Suppressor macrophage treated with lipopolysaccharide for 1 hour (primary cell): Measurements from ENCODE around the gene CD8A.
A peak's percentile ranks its signal among the peaks of the same experiment; 100 is the strongest.
"Not testable (repeated sequence)": the region's sequence is repeated elsewhere in the genome, so short reads cannot be mapped to it uniquely, and the experiment has no call there.

Experiments used
- DNase-seq, 3 donors: peaks; one replicate each; pipeline ENCODE4 v3.0.0-alpha.2; 2020 to 2022

CD8A gene

DNA sequence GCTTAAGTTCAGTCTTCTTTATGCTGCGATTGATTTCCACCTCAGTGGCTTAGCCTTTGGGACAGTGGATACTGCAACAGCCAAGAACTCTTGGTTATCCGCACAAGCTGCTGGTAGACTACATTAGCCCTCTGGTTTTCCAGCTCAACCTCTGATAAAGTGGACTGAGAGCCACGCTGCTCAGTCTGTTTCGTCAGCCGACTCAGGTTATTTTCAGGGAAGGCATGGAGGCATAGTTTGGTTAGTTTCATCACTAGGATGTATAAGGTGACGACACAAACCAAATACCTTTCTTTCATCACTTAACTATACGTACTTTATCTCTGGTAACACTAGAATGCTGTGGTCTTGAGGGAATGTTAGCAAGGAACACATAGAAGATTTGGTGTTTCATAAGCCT, 14.2 kb downstream of the CD8A start:
- no peak for DNase-seq

DNA sequence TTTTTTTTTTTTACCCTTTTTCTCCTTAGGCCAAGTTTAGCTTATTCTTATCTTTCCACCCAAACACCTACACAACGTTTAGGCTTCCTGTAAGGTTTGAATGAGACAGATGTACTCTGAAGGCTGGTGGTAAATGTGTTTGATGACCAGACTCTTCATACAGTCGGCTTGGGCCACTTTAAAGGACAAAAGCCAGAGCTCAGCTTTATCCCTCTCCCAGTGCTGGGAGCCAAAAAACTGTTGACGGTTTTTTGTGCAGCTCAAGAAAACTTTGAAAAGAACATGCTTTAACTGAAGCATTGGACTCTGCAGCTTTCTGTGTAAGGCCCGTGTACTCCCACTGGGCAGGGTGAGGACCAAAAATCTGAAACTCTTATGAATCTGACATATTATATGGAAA, 15.4 kb downstream of the CD8A start:
- no peak for DNase-seq

DNA sequence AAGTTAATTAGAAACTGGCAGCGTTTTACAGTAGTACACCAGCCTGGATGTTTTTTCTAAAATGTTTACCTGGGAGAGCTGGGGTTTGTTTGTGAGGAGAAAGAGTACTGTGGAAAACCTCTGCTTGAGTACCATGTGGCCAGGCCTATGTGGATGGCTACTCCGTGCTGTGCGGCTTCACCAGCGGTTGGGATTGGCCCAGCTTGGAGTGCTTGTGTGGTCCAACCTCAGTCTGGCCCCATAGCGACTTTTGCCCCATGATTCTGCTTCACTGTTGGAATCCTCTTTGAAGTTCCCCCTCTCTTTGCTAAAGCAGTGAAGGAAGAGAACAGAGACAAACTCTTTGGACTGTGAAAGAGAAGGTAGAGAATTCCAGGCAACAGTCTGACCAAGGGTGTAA, 15.9 kb downstream of the CD8A start:
- DNase-seq: no peak

DNA sequence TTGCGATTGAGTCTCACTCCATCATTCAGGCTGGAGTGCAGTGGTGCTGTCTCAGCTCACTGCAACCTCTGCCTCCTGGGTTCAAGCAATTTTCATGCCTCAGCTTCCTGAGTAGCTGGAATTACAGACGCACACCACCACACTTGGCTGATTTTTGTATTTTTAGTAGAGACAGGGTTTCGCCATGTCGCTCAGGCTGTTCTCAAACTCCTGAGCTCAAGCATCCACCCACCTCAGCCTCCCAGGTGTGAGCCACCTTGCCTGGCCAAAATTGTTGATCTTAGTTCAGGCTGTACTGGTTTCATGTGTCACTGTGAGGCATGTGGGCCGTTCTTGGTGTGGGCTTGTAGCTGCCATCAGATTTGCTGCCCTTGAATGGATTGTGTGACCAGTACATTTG, 18.1 kb downstream of the CD8A start:
- no peak for DNase-seq

DNA sequence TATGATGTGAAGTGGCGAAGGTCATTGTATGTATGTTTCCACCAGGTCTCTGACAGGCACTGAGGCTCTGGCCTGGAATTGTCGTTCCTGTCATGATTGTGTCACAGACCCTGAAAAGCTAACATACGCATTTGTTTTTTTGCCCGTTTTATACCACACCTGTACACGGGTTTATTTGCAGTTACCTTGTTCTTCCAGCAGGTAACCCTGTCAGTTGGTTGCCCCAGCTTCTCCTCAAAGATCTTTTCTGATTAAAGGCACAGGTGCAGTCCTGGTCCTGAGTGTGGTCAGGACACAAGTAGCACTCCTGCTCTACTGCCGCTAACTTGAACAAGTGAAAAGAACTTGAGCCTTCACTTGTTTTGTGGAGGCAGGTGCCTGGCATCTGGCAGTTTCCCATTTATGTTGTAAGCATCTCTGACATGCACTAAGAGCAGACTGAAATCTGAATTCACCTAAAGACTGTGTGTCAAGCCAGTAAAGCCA, 19.9 kb downstream of the CD8A start:
- DNase-seq: no peak

DNA sequence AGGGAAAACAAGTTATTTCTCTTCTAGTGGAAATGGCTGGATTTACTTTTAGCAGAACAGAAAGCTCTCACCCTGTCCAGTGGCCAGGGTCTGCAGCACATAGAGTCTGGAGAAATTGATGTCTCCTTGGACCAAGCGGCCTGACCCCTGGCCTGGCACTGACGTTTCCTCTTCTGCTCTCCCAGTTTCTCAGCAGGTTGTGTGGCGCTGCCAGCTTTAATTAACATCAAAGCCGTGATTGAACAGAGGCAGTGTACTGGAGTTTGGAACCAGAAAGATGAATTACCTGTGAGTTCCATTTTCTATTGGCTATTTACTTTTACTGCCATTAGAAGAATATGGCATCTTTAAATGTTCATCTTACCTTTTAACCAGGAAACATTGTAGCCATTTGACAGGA, 20.9 kb downstream of the CD8A start:
- no peak for DNase-seq

DNA sequence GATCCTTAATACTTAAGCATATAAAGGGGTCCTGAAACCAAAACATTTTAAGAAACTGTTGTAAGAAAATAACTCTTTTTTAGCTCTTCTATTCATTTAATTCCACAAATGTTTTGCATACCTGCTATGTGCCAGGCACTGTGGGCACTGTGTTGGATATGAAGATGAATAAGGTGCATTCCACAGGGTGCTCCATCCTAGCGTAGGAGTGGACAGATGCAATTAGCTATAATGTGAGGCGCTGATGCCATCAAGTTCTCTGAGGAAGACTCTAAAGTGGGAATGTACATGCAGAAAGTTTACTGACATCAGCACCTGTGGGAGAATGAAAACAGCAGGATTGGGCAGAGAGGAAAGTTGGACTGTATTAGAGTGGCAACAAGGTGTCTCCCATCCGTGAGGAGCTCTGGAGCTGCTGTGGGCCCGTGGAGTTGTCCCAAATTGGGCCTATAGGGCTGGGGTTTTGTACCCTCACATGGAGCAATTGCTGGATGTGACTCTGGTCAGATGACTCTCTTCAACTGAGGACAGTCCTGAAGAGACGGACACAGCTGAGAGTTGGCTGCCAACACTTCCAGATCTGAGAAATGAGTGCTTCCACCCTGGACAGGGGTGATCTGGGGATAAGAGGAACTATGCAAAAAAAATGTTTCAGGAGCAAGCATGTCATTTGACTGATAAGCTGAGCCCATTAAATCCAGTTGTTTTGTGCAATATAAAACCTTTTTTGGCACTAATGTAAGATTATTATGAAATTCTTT, 22.3 kb downstream of the CD8A start:
- no peak for DNase-seq

DNA sequence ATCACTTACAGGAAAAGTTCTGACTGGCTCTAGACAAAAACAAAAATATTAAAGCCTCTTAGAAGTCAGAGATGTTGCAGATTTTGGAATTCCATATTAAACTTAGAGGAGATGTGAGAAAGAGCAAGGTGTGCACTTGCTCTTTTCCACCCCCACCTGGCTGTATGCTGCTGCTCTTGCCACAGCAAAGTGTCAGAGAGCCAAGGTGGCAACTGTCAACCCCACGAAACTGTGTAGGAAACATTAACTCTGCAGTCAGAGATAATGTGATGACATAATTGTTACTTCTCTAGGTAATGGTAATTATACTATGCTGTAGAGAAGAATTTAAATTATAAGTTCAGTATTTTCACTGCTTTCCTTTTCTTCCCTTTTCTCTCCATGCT, 25.4 kb downstream of the CD8A start:
- DNase-seq: no peak

DNA sequence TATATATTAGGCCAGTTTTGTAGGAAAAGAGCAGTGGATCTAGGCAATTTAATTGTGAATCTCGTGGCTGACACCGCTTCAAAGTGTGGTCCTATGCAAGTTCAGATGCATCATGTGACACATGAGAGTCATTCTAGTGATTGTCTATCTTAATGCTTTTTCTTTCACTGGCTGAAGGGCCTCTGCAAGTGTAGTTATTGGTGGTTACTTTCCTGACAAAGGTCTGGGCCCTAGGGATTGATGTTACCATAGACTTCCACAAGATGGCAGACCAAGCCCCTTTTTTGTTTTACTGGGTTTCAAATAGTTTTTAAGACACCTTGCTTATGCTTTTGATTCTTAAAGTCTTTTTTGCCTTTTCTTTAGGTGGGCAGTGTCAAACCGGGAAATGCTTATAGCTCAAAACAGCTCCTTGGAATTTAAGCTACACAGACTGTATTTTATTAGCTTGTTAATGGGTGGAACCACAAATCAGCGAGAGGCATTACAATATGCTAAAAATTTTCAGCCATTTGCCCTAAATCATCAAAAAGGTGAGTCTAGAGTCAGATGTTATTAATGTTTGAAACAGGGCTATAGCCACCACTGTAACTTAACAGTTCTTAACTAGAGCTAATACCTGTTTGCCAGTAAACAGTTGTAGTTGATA, 25.9 kb downstream of the CD8A start:
- peak; percentile 35 to 56 (median 52) for DNase-seq

DNA sequence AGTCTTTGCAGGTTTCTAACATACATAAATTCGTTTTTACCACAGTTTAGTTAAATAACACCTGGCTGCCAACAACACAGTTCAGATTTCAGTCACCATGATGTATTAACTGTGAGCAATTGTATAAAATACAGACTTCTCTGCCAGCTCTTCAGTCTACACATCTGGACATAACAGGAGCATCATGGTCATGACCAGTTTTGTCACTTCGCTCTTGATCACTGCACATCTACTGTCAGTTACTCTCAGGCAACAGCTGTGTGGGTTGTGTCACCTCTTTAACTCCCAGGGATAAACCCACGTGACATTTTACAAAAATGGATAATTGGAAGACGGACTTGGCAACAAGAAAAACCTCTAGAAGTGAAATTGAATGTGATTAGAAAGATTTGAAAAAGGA, 30.3 kb downstream of the CD8A start:
- DNase-seq: no peak

DNA sequence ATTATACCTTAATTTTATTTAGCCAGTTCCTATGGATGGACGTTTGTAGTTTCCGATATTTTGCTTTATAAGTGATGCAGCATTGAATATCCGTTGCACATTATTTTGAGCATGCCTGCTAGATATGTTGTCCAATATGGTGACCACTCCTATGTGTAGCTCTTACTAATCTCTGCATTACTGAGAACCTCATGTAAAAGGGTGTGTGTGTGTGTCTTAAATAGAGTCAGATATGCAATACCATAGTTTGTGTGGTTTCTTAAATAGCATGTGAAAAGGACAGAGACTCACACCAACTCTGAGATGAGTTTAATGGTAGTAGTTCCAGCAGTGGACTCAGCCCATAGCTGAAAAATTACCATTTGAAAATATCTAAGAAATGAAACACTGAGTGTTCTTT, 32.3 kb downstream of the CD8A start:
- no peak for DNase-seq

DNA sequence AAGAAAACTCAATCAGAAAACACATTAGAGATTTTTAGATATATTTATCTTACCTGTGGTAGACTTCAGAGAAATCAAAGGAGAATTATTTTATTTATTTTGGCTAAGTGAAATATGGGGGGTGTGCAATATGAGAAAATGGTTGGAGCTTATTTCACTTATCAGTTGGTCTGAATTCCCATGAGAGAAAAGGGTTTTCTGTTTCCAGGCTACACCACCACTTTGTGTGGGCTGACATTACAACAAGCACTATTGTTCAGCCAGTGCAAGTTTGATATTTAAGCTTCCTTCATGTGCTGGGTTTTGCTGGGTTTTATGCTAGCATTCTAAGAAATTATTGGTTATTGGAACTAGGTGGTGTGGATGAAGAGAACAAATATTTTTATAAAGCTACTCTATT, 37.1 kb downstream of the CD8A start:
- DNase-seq: no peak

DNA sequence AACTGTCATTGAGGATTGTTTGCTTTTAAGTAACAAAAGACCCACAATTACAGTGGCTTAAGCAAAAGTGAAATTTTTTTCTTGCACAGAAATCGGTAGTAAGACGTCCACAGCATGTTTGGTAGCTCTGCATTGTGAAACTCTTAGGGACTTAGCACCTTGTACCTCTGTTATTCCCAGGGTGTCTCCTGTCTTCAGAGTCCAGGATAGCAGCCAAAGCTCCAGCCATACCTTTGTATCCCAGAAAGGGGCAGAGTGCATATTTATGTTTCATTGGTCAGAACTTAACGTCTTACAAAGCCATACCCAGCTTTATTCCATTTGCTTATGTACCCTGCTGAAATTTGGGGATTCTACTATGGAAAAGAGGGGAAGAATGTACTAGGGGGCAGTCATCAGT, 37.8 kb downstream of the CD8A start:
- no peak for DNase-seq

DNA sequence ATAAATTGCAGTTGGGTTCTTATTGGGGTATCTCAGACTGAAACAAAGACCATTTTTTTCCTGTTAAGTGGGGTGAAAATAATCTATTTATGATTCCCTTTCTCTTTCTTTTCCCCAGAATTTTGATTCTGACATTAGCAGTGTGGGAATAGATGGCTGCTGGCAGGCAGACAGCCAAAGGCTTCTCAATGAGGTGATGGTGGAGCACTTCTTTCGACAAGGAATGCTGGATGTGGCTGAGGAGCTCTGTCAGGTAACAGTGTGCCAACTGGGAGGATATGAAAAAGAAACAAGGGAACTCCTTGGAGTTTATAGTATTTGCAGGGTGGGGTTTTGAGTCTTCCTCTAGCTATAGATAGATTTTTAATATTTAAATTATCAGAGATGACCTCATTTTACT, 38.9 kb downstream of the CD8A start:
- DNase-seq: no peak

DNA sequence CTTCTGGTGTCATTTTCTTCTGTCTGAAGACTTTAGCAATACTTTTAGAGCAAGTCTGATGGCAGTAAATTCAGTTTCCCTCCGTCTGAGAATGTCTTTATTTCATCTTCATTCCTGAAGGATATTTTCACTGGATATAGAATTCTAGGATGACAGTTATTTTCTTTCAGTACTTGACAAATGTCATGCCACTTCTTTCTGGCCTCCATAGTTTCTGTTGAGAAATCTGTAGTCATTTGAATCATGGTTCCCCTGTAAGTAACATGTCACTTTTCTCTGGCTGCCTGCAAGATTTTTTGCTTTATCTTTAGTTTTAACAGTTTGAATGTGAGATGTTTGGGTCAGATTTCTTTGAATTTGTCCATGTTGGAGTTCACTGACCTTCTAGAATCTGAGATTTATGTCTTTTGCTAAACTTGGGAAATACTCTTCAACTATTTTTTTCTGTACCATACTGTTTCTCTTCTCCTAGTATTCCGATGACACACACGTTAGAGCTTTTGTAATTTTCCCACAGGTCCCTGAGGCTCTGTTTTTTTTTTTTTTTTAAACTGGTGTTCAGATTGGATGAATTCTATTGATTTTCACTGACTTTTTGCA, 40.4 kb downstream of the CD8A start:
- no peak for DNase-seq

DNA sequence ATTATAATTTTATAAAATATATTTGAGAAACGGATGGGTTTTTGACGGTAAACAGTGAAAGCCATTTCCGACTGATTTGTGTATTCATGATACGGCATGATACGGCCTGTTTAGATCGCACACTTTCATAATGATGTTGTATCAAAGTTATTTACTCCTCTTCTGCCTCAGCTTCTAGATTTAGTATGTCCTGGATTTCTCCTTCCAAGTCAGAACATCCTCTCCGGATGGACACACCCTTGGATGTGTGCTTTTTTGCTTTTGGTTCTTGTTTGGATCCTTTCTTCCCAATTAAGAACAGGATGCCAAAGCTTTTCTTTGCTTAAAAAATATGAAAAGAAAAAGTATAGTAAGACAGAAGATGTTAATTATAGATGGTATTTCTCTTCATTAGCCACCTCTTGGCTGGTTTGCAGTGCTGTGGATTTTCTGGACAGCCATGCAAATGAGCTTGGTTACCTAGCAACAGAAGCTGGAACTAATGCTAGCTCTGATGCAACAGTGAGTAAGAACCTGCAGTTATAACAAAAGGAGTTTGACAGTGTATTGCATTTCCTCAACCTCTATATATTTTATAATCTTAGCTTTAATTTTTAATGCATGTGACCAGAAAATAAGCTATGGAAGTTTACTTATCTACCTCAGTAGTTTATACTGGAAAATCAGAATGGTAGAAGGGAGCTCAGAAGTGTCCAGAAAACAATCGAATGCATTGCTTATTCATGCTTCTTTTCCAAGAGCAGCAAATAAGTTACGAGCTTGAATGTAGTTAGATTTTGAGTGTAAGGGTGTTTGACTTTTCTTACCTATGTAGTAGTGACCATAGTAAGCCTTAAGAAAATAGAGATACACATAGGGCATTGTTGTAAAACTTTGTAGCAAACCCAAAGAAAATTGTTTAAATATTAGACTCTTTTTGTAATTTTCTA, 42.7 kb downstream of the CD8A start:
- peak; percentile 66 to 76 (median 73) for DNase-seq

DNA sequence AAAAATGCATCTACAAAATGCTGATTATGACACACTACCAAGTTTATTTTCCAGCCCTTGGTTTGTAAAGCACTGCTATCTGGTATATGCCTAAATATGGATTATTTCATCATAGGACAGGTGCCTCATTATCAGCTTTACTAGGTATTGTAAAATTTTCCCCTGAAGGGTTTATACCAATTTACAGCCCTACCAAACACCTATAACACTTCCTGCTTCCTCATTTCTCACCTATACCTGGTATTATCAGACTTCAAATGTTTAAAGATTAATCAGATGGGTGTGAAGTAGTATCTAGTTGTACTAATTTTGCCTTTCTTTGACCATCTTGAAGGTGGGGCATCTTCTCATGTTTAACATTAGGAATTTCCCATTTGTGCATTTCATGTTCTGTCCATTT, 43.8 kb downstream of the CD8A start:
- no peak for DNase-seq

DNA sequence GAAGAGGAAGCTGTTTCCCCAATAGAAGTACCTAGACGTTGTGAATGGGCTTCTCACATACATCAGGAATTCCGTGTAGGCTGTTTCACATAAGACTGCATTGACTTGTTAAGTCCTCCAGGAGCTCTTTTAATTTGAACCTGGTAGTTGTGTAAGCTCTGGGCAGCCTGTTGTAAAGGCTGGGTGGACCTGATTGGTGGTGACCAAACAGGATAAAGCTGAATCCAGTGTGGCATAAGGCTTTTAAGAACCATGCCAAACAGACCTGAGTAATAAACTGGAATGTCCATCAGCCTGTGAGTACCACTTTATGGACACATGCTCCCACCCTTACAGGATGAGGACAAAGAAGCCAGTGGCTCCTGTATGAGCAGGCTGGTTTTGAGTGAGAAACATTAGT, 46.6 kb downstream of the CD8A start:
- no peak for DNase-seq

DNA sequence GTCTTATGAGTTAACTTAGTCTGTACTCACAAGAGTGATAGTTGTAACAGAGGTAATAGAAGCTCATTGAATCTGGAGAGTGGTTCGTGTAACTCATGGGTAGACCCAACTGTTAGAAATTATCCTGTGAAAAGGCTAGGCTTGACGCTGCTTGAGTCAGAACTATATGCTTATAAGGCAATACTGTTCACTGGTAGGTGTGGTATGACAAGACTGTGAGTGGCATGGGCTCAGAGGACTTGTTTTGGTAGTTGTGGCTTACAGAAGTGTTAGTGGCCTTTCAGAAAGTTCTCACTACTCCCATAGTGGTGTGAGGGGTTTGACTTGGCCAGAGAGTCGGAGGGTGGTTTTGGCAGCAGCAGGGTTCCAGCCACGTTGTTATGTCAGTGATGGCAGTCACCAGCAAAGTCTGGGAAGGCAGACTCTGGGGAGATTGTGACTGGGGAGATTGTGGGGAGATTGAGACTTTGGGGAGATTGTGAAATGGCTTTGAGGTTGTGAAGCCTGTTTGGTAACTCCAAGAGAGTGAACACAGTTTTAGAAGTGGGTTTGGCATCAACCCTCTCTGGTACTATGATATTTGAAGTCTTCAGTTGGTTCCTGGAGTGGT, 48.7 kb downstream of the CD8A start:
- not testable (repeated sequence) for DNase-seq

DNA sequence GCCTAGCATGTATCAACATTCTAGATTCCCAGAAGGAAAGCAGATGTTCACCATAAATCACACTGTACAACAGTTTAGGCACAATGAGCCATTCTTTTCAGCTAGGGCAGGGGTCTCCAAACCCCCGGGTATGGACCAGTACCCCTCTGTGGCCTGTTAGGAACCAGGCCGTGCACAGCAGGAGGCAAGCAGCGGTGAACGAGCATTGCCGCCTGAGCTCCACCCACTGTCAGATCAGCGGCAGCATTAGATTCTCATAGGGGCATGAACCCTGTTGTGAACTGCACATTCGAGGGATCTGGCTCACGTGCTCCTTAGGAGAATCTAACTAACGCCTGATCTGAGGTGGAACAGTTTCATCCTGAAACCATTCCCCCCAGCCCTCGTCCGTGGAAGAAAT, 50.8 kb downstream of the CD8A start:
- not testable (repeated sequence) for DNase-seq

DNA sequence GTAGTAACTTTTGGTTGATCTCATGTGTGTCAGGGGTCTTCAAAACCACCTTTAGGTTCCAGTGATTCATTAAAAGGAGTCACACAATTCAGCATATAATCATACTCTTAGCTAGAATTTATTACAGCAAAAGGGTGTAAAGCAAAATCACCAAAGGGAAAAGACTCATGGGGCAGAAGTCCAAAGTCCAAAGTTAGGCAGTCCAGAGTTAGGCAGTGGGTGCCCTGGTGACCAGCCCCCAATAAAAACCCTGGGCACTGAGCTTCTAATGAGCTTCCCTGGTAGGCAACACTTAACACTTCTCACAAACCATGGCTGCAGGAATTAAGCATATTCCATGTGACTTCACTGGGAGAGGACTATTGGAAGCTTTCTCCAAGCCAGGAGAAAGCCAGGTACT, 51.2 kb downstream of the CD8A start:
- not testable (repeated sequence) for DNase-seq

DNA sequence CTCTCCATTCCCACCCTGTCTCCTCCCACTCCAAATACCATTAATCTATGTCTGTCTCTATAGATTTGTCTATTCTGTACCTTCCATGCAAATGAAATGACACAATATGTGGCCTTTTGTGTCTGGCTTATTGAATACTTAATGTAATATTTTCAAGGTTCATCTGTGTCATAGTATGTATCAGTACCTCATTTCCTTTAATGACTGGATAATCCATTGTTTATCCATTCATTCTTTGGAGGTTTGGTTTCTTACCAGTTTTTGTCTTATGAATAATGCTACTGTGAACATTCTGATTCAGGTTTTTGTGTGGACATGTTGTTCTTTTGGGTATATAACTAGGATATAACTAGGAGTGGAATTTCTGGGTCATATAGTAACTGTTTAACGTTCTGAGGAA, 55.8 kb downstream of the CD8A start:
- DNase-seq: not testable (repeated sequence)
